ENCODE measurements around the gene TSFM. TPM values are rescaled to one million over a fixed set of nuclear protein-coding genes. Genes with fewer than 3 reads are reported as not detected.

Gene TSFM
- total RNA-seq, 4 donors from 2014 or later, result 18.5 to 37.2 (median 24.7) TPM

- intact Hi-C loops (cut with DNase I), result no loop called here
- peak overlapping the region; percentile 54 to 98 (median 79) for H3K4me3 ChIP-seq
- DNase-seq, result no peak
- peaks cover 33 to 59% (median 37%) of the 10 kb centered on the region in 3 donors for H3K4me1 ChIP-seq
- H3K27ac ChIP-seq, result peak overlapping the region; percentile 48 to 86 (median 81)
- no CpG with 5 or more reads among the region's 34 CpGs for WGBS, 2 donors
- H3K9me3 ChIP-seq, result no peaks in the 10 kb centered on the region
- H3K27me3 ChIP-seq, result no peaks in the 10 kb centered on the region
- peaks cover 0 to 26% (median 0%) of the 10 kb centered on the region in 3 donors for H3K36me3 ChIP-seq
- no peak for TF ChIP-seq POLR2A (IDR thresholded peaks at IDR 0.05)
- TF ChIP-seq CTCF (IDR thresholded peaks at IDR 0.05), result no peak
Observed at GRCh38 chr12:57755194-57755453, 27.5 kb upstream of the TSFM start.

GRCh38 chr12:57755454-57756372 is 26.9 kb upstream of the TSFM start:
- intact Hi-C loops (cut with DNase I), result no loop called here
- Histone ChIP-seq H3K27ac (peak overlapping the region; percentile 48 to 86 (median 81)), H3K4me3 (peak overlapping the region; percentile 54 to 98 (median 79)), H3K4me1 (peaks cover 32 to 54% (median 35%) of the 10 kb centered on the region in 3 donors), H3K9me3 (no peaks in the 10 kb centered on the region), H3K27me3 (no peaks in the 10 kb centered on the region), H3K36me3 (peaks cover 0 to 20% (median 0%) of the 10 kb centered on the region in 3 donors)
- no peak for TF ChIP-seq CTCF (IDR thresholded peaks at IDR 0.05)
- no peak for TF ChIP-seq POLR2A (IDR thresholded peaks at IDR 0.05)
- WGBS, 2 donors, result 6 to 23% methylated on average over 4 to 7 of the region's 76 CpGs
- no peak for DNase-seq

- intact Hi-C loops (cut with DNase I), result no loop called here
- peak overlapping the region in 3 of 4 donors; percentile 65 to 98 (median 93) for H3K4me3 ChIP-seq
- TF ChIP-seq CTCF (IDR thresholded peaks at IDR 0.05), result peak; percentile 23 to 52 (median 45)
- no peak for TF ChIP-seq POLR2A (IDR thresholded peaks at IDR 0.05)
- H3K27ac ChIP-seq, result no peak overlapping the region
- 48 to 50% methylated on average over 12 to 14 of the region's 22 CpGs for WGBS, 2 donors
- H3K36me3 ChIP-seq, result peaks cover 0 to 19% (median 0%) of the 10 kb centered on the region in 3 donors
- H3K4me1 ChIP-seq, result peaks cover 23 to 44% (median 27%) of the 10 kb centered on the region in 3 donors
- no peak for DNase-seq
- H3K9me3 ChIP-seq, result no peaks in the 10 kb centered on the region
- no peaks in the 10 kb centered on the region for H3K27me3 ChIP-seq
Observed at GRCh38 chr12:57756406-57757341, 25.9 kb upstream of the TSFM start.

GRCh38 chr12:57757771-57758170 is 24.8 kb upstream of the TSFM start:
- TF ChIP-seq CTCF (IDR thresholded peaks at IDR 0.05), result no peak
- no peak for TF ChIP-seq POLR2A (IDR thresholded peaks at IDR 0.05)
- DNase-seq, result no peak
- peaks cover 20 to 39% (median 21%) of the 10 kb centered on the region in 3 donors for H3K4me1 ChIP-seq
- no peak overlapping the region for H3K4me3 ChIP-seq
- H3K36me3 ChIP-seq, result peaks cover 0 to 19% (median 0%) of the 10 kb centered on the region in 3 donors
- H3K9me3 ChIP-seq, result no peaks in the 10 kb centered on the region
- no peak overlapping the region for H3K27ac ChIP-seq
- intact Hi-C loops (cut with DNase I), result no loop called here
- WGBS, 2 donors, result 89 to 93% methylated on average over 4 of the region's 4 CpGs
- peaks cover 0 to 8% (median 0%) of the 10 kb centered on the region in 4 donors for H3K27me3 ChIP-seq
